HUDEP-2 (cell line): ENCODE data around the gene GNPTAB.
"Not testable (repeated sequence)": the region's sequence is repeated elsewhere in the genome, so short reads cannot be mapped to it uniquely, and the experiment has no call there.

Experiments used
- DNase-seq, 76 experiments: peaks; one replicate each; lab custom pipeline; 2025; ENCODE audit not compliant: unreplicated experiment in 76 of 76; lab: John Stamatoyannopoulos, UW

The GNPTAB gene

DNA sequence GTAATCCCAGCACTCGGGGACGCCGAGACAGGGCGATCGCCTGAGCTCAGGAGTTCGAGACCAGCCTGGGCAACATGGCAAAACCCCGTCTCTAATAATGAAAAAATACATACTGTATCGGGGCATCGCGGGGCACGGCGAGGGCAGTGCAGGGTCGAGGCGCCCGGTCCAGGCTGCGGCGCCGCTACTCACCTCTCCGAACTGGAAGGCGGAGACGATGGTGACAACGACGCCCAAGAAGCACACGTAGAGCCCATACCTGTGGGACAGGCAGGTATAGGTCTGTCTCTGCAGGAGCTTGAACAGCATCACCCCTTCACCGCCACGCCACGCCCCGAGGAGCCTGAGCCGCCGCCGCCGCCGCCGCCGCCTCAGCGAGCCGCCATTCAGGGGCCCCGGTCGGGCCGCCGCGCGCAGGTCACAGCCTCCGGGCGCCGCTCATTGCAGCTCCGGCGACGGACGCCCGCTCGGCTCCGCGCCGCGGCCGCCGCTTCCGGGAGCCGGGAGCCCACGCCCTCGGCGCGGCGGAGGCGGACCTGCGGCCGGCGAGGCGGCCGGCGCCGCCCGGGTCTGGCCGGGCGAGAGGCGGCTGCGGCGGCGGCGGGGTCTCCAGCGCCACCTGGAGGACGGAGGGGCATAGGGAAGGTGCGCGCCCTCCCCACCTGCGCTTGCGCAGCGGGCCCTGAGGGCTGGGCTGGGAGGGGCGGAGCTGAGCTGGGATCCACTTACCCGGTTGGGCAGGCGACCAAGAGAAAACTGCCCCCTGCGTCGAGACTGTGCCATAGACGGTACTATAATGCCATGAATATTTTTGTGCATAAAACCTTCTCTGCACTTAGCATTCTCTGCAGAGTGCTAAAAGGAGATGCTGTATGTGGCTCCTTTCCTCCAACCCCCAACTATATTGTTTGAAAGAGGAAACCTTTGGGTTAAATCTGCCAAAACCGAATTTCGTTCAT, at the start of gene GNPTAB:
Gene GNPTAB (minus strand): TSS at position 593 of the 959 bp plus-strand sequence. CDS start 284 bp downstream, at position 309.
- DNase-seq, result peak in 74 of 76 experiments; percentile 32 to 96 (median 90)

DNA sequence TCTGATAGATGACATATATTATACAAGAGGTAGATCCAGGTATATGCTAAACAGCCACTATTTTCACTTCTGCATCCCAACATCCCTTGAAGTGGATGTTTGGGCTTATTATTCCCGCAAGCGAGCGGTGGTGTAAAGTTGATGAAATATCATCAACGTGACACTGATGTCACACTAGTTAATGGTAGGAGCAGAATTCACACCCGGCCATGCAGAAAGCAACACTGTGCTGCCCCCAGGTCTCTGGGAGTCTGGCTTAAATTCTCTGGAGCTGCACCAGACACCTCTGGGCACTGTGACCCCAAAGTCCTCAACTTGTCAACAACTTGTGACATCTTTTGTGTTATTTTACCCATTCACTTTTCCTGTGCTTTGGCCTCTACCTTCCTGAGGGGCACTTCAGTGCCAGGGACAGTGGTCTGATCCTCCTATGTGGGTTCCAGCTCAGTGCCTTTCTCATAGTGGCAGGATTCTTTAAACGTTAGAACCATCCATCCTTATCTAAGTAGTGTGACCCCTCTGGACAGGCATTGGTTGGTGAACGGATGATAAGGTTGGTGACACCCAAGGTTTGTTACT, 47.6 kb upstream of the GNPTAB start:
- DNase-seq, result peak in 68 of 76 experiments; percentile 10 to 83 (median 42)

DNA sequence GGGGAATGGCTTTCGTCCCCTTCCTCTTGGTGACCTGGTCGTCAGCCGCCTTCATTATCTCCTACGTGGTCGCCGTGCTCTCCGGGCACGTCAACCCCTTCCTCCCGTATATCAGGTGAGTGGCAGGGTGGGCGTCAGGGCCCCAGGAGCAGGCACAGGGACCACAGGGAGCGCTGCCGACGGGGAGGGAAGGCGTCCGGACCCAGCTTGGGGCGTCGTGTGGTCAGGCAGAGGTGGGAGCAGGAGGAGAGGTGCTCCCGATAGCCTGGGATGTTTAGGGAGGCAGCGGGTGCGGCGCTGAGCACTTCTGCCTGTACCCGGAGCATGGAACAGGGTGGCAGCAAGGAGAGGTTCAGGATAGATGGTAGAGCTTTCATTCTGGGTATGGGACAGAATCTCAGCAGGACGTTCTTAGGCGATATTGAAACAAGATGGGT, 47.1 kb upstream of the GNPTAB start:
- peak in 14 of 76 experiments; percentile 7 to 65 (median 35) for DNase-seq

DNA sequence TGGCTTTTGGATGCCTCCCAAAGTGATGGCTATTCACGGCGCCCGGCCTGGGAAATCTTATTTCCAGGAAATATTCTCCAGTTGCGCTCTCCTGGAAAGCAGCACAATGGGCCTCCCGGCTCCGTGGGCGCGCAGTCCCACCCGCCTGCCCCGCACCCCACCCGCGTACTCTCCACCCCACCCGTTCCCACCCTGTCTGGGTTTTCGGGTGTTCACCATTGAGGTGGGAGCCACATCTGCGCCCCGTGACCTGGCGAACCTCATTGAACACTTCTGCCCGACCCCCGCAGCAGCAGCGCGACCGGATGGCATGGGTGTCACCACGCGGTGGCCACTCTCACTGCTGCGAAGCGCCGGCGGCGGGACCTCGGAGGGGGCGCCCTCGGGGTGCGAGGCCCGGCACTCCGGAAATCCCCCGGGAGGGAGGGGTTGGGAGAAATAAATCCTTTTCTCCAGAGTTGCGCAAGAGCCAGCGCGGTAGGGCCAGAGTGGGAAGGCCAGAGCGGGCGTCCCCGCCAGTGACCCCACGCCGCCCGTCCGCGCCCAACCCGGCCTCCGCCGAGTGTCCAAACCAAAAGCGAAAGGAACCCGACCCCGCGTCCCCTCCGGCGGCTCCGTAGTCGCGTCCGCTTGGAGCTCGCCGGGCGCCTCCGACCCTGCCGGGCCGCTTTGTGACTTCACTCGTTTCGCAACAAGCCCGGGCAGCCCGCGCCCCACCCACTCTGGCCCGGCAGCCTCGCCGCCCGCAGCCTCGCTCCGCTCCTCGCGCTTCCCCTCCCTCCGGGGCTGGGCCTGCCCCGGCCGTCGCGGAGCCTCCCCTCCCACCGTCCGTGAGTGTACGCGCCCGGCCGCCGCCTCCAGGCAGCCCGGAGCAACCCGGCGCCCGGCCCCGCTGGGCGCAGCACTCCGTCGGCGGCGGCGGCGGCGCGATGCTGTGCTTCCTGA, 46.4 kb upstream of the GNPTAB start, which contains the start of gene DRAM1:
Gene DRAM1 (plus strand): TSS at position 720 of the 945 bp plus-strand sequence. CDS start 210 bp downstream, at position 930.
- DNase-seq, result peak in 74 of 76 experiments; percentile 17 to 89 (median 70)

DNA sequence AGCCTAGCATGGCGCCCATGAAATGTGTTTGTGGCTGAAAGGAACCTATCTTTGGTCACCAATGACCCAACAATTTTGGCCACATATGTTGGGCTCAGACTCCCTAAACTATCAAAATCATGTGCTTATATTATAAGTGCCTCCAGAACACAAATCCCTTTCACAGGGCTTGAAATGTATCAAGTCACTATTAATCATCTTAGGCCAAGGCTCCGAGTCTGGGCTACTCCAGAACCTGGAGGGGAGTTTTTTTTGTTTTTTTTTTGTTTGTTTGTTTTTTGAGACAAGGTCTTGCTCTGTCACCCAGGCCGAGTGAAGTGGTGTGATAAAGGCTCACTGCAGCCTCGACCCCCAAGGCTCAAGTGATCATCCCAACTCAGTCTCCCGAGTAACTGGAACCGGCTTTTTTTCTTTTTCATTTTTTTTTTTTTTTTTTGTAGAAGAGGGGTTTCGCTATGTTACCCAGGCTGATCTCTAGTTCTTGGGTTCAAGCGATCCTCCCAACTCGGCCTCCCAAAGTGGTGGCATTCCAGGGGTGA, 45.6 kb upstream of the GNPTAB start:
- no peak for DNase-seq

DNA sequence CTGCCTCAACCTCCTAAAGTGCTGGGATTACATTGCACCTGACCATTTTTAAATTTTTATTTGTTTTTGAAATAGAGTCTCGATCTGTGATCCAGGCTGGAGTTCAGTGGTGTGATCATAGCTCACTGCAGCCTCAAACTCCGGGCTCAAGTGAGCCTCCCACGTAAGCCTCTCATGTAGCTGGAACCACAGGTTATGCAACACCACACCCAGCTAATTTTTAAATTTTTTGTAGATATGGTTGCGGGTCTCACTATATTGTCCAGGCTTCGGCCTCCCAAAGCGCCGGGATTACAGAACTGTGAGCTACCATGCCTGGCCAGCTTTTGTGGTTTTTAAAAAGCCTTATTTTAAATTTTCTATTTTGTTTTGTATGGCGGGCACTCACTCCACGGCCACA, 44.4 kb upstream of the GNPTAB start:
- DNase-seq, result no peak

DNA sequence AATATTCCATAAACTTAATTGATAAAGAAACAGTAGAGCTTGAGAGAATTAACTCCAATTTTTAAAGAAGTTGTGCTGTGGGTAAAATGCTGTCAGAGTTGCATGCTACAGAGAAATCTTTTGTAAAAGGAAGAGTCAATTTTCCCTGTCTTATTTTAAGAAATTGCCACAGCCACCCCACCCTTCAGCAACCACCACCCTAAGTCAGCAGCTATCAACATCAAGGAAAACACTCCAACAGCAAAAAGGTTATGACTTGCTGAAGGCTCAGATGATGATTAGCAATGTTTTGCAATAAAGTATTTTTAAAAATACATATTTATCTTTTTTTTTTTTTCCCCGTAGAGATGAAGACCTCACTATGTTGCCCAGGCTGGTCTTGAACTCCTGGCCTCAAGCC, 40.2 kb upstream of the GNPTAB start:
- DNase-seq, result no peak

DNA sequence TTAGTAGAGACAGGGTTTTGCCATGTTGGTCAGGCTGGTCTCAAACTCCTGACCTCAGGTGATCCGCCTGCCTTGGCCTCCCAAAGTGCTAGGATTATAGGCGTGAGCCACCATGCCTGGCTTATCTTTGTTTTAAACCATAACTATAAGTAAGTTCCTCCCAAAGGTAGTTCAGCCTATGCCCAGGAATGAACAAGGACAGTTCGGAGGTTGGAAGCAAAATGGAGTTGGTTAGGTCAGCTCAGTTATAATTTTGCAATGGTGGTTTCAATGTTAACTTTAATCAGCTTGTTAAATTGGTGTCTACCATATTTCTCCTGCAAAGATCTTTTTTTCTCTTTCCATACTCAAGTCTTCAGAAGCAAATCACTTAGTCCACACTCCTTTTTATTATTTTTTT, 36.9 kb upstream of the GNPTAB start:
- not testable (repeated sequence) for DNase-seq

DNA sequence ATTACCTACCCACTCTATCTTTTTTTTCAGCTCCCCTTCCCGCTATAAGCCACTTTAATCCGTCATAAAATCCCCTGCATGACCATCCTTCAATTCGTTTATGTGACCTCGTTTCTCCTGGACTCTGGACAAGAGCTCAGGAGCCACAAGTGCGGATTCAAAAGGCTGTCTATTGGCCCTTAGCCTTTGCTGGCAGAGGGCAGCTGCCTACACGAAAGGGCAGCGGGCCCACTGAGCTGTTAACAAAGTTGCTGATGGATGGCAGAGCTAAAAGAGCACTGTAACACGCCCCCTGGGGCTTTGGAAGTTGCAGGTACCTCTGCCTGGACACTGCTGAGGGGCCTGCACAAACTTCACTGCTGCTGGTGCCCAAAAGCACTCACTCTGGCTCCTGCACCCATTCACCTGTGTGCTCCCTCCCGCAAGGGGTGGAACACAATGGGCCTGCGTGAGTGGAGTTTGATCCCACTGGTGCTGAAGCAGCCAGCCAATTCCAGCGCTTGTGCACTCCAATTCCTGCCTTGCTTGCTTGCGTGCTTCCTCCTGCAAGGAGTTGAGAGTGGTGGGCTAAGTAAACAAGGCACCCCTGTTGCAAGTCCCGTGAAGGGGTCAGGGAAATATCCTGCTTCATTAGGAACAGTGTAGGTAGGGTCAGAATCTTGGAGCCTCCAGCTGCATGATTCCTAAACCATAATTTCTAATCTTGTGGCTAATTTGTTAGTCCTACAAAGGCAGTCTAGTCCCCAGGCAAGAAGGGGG, 36.0 kb upstream of the GNPTAB start:
- DNase-seq, result no peak

DNA sequence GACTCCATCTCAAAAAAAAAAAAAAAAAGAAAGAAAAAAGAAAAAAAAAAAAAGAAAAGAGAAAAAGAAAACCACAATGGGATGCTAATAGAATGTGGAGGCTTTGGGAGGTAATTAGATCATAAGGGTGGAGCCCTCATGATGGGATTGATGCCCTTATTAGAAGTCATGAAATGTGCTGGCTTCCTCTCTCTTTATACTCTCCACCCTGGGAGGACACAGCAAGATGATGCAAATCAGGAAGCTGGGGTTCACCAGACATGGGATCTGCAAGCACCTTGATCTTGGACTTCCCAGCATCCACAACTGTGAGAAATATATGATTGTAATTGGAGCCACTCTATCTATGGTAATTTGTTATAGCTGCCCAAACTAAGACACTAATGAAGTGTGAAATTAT, 33.2 kb upstream of the GNPTAB start:
- DNase-seq, result no peak

DNA sequence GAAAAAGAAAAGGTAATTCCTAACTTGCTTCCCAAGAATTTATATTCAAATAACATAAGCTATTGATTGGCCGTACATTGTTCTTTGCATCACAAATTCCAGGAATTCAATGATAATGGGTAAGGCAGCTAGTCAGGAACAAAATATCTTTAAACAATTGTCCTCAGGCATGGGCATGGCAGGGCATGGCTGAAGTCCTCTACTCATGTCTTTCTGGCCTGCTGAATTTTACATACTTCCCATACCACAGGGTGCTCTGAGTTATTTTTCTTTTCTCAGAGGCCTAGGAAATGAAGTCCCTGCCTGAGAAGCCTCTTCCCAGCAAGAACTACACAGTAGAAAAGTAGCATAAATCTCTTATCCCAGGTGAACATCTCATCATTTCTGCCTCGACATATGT, 31.5 kb upstream of the GNPTAB start:
- no peak for DNase-seq

DNA sequence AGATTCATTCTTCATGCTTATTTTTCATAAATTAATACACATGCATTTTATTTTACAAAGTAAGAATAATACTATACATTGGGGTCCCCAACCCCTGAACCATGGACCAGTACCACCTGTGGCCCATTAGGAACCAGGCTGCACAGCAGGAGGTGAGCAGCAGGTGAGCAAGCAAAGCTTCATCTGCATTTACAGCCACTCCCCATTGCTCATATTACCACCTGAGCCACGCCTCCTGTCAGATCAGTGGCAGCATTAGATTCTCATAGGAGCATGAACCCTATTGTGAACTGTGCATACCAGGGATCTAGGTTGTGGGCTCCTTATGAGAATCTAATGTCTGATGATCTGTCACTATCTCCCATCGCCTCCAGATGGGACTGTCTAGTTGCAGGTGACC, 30.9 kb upstream of the GNPTAB start:
- not testable (repeated sequence) for DNase-seq

DNA sequence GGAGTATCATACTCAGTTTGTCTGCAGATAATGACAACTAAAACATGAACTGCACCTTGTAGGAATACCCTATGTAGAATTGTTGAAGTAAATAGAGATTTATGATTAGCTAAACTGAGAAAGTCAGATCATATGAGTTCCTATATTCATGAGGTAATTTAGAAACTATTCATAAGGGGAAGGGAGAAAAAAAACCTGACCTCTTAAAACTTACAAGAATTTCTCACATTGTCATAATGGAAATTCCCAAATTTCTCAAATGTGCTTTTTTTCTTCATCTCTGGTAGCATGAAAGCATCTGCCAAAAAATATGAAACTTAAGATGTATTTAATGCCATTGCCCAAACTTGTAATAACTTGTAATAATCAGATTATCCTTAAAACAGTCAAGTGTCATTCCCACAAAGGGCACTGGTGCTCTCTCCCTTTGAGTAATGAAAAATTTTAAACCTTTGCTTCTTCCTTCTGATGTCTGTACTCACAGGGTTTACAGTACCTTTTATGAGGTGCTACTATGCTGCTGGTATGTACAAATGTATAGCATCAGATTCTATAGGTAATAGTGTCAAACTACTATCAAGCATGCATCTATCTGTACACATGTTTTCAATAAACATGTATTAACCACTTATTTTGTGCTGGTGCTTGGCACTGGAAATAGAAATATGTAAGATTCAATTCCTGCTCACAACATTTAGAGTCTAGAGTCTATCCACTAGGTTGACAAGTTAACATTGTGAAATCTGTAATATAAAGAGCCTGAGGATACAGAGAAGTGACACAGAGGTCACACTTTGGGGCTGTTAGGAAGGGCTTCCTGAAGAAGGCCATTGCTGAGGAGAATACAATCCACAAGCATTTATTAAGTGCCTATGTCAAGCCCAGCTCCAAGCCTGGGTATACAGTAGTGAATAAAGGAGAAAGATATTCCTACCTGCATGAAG, 29.2 kb upstream of the GNPTAB start:
- no peak for DNase-seq

DNA sequence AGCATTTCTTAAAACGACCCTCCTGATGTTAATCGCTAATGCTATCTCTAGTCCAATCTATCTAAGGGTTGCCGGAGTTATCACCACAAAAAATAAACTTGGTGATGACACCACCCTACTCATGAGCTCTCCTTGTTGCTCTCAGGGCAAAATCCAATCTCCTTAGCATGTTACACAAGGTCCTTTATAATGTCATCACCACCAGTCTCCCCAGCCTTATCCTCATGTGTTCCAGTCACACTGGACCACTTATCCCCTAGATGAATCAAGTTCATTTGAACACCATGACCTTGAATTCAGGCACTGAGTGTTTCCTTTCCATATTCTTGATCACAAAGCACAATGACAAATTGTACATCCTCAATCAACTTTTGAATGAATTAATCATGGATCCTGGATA, 27.6 kb upstream of the GNPTAB start:
- DNase-seq, result no peak

DNA sequence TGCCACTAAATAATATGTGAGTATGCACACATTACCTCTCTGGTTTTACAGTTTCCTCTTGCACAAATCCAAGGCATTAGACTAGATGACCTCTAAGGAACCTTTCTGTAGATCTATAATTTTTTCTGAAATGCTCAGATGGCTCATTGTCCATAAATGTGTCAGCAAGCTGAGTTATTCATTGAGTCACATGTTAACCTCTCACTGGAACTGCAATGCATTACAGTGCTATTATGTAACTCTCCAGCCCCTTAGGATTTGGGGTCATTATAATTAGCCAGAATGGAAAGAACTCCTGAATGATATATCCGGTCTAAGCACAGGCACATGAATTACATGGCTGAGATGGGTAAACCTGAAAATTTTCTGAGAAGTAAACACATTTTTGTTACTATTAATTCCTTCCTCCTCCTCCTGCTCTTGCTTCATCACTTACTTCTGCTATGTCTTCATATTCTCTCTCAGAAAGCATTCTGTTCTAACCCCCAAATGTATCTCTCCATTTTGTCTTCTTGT, 26.3 kb upstream of the GNPTAB start:
- DNase-seq, result no peak

DNA sequence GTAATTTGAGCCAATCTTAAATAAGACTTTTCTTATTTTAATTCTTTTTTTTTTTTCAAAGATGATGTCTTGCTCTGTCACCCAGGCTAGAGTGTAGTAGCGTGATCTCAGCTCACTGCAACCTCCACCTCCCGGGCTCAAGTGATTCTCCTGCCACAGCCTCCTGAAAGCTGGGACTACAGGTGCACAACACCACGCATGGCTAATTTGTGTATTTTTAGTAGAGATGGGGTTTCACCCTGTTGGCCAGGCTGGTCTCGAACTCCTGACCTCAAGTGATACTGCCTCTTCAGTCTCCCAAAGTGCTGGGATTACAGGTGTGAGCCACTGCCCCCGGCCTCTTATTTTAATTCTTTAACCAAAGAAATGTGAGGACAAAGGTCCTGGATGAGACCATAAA, 25.9 kb upstream of the GNPTAB start:
- not testable (repeated sequence) for DNase-seq

DNA sequence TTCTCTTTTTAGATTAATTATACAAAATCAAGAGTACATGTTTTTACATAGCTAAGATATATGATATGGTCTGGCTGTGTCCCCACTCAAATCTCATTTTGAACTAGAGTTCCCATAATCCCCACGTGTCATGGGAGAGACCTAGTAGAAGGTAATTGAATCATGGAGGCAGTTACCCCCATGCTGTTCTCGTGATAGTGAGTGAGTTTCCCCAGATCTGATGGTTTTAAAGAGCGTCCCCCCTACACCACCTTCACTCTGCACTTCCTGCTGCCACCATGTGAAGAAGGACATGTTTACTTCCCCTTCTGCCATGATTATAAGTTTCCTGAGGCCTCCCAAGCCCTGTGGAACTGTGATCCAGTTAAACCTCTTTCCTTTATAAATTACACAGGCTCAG, 25.2 kb upstream of the GNPTAB start:
- DNase-seq, result peak in 1 of 76 experiments; percentile 36

DNA sequence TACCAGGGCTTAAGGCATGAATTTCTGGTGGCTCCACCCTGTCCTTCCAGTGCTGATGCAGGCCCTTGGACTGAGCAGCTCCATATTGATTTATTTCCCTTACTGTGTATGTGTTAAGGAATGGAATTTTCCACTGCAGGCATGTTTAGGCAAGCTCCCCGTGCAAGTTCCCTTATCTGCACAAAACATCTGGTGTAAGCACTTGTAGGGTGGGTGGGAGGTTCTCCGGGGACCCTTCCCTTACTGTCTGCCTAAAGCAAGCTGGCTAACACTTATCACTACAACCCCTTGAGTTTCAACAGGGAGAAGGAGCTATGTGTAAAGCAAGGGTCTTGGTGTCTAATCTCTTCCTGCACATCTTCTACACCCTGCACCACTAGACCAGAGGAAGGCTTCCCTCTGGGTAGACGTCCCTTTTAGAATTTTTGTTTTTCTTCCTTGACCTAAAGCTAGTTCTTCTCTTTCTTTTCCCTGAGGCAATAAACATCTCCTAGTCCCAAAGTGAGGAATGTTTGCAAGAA, 24.7 kb upstream of the GNPTAB start:
- peak in 72 of 76 experiments; percentile 7 to 90 (median 50) for DNase-seq
